Activated CD4-positive, alpha-beta T cell treated with anti-CD3 and anti-CD28 coated beads, Interleukin-2, amount 10 ng/mL, durations not matched to agents 7 days and 5 days (primary cell): ENCODE data around the gene SIRPA. TPM values are rescaled to one million over a fixed set of nuclear protein-coding genes. Genes with fewer than 3 reads are reported as not detected.

Experiments used
- CTCF ChIA-PET: fragments of 350-600 bp; sonication (Branson Sonifier 250); formaldehyde crosslinking; loops from one replicate; lab custom pipeline; 2021; ENCODE audit warnings: antibody characterized with exemption; lab: Charles Lee
- POLR2A ChIA-PET: fragments of 350-600 bp; sonication (Branson Sonifier 250); formaldehyde crosslinking; loops from one replicate; lab custom pipeline; 2021; ENCODE audit warnings: antibody characterized with exemption; lab: Charles Lee
- DNase-seq: peaks from one replicate; pipeline ENCODE4 v3.0.0-alpha.2; 2020
- H3K27ac Mint-ChIP-seq: one replicate; pipeline ENCODE4 v1.8.0; 2021; ENCODE audit warnings: mild to moderate bottlenecking, moderate library complexity, mixed read lengths
- H3K27me3 Mint-ChIP-seq: one replicate; pipeline ENCODE4 v1.8.0; 2021; ENCODE audit warnings: mixed read lengths
- H3K36me3 Mint-ChIP-seq: one replicate; pipeline ENCODE4 v1.8.0; 2021; ENCODE audit warnings: low read depth, mixed read lengths
- H3K4me1 Mint-ChIP-seq: one replicate; pipeline ENCODE4 v1.8.0; 2021; ENCODE audit warnings: mixed read lengths
- H3K4me3 Mint-ChIP-seq: one replicate; pipeline ENCODE4 v1.8.0; 2021; ENCODE audit warnings: mild to moderate bottlenecking, moderate library complexity, mixed read lengths
- H3K9me3 Mint-ChIP-seq: one replicate; pipeline ENCODE4 v1.8.0; 2021; ENCODE audit warnings: mixed read lengths
- total RNA-seq, 2 experiments: library from RNA; stranded (reverse); gene quantifications; one replicate each; pipeline ENCODE4 v1.2.3, GENCODE V29; 2021

Gene SIRPA
- total RNA-seq, 2 experiments from 2014 or later = not detected

DNA sequence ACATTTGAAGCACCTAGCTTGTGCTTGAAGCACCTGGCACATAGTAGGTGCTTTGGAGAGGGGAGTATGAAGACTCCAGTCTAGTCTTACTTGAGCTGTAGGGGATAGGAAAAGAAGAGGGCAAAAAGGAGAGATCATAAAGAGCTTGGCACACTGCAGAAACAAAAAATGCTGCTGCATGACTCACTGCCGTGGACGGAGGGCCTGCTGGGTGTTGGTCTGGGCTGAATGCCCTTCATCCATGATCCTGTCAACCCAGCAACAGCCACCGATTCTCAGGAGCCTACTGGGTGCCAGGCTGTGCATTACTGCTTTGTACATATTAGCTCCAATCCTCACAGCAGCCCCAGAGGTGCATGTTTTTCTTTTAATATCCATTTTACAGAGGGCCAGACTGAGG is 92.6 kb downstream of the SIRPA start:
- H3K27me3 Mint-ChIP-seq = peaks cover 18% of the 10 kb centered on the region
- H3K4me3 Mint-ChIP-seq = no peak overlapping the region
- H3K4me1 Mint-ChIP-seq = no peaks in the 10 kb centered on the region
- no peaks in the 10 kb centered on the region for H3K9me3 Mint-ChIP-seq
- POLR2A ChIA-PET = no interaction called here
- CTCF ChIA-PET = interaction anchor here (0.6 to 1.0 kb wide), 2 partner anchors 28 to 304 kb away, joined by 3 to 4 read pairs; no protein-coding TSS in a partner anchor
- H3K27ac Mint-ChIP-seq = no peak overlapping the region
- H3K36me3 Mint-ChIP-seq = no peaks in the 10 kb centered on the region
- no peak for DNase-seq

Other genes starting within 250 kb of the SIRPA start
- 10 to 100 TPM; 82.6 to 90.1 TPM for gene SIRPG, start 237.6 kb upstream of the SIRPA start, total RNA-seq
- gene PDYN, start 98.7 kb downstream of the SIRPA start, total RNA-seq = not detected
- 10 to 100 TPM; 15.8 to 16.1 TPM for gene STK35, start 206.4 kb downstream of the SIRPA start, total RNA-seq